ENCODE measurements around the gene SMURF1.

The SMURF1 gene

GRCh38 chr7:98981701-98982100 lies 162.2 kb downstream of the SMURF1 start:
- no peak for FAIRE-seq

GRCh38 chr7:98978672-98979071 lies 165.2 kb downstream of the SMURF1 start:
- no peak for FAIRE-seq
